Measurements from ENCODE around the gene ATE1. TPM values are rescaled to one million over a fixed set of nuclear protein-coding genes. Genes with fewer than 3 reads are reported as not detected.
"Not testable (repeated sequence)": the region's sequence is repeated elsewhere in the genome, so short reads cannot be mapped to it uniquely, and the experiment has no call there.

Gene ATE1
- total RNA-seq, 4 donors from 2014 or later: 31.4 to 47.9 (median 38.3) TPM

- H3K36me3 ChIP-seq: peaks cover 0 to 15% (median 0%) of the 10 kb centered on the region in 3 donors
- TF ChIP-seq CTCF (IDR thresholded peaks at IDR 0.05) (no peak), POLR2A (IDR thresholded peaks at IDR 0.05) (no peak)
- peak overlapping the region; percentile 78 to 100 (median 96) for H3K4me3 ChIP-seq
- H3K27me3 ChIP-seq: no peaks in the 10 kb centered on the region
- peak overlapping the region; percentile 86 to 99 (median 97) for H3K27ac ChIP-seq
- DNase-seq: no peak
- H3K9me3 ChIP-seq: no peaks in the 10 kb centered on the region
- H3K4me1 ChIP-seq: peaks cover 0 to 28% (median 0%) of the 10 kb centered on the region in 4 donors
These were observed 1.0 kb downstream of the ATE1 start for GRCh38 chr10:121926671-121927317.

- no peaks in the 10 kb centered on the region for H3K9me3 ChIP-seq
- no peak for DNase-seq
- no peaks in the 10 kb centered on the region for H3K27me3 ChIP-seq
- TF ChIP-seq POLR2A (IDR thresholded peaks at IDR 0.05): no peak
- no peak for TF ChIP-seq CTCF (IDR thresholded peaks at IDR 0.05)
- H3K4me3 ChIP-seq: peak overlapping the region in 2 of 4 donors; percentile 78 to 93
- peaks cover 0 to 21% (median 0%) of the 10 kb centered on the region in 3 donors for H3K36me3 ChIP-seq
- H3K27ac ChIP-seq: peak overlapping the region in 1 of 4 donors; percentile 99
- H3K4me1 ChIP-seq: peaks cover 0 to 28% (median 0%) of the 10 kb centered on the region in 4 donors
These were observed 1.7 kb downstream of the ATE1 start for GRCh38 chr10:121926157-121926556.

GRCh38 chr10:121921238-121921931 lies 6.4 kb downstream of the ATE1 start:
- H3K4me1 ChIP-seq: peaks cover 0 to 10% (median 0%) of the 10 kb centered on the region in 4 donors
- H3K27ac ChIP-seq: no peak overlapping the region
- no peaks in the 10 kb centered on the region for H3K9me3 ChIP-seq
- H3K36me3 ChIP-seq: peaks cover 0 to 39% (median 0%) of the 10 kb centered on the region in 3 donors
- no peak overlapping the region for H3K4me3 ChIP-seq
- DNase-seq: no peak
- TF ChIP-seq POLR2A (IDR thresholded peaks at IDR 0.05) (no peak), CTCF (IDR thresholded peaks at IDR 0.05) (no peak)
- no peaks in the 10 kb centered on the region for H3K27me3 ChIP-seq

- Histone ChIP-seq H3K36me3 (peaks cover 0 to 39% (median 0%) of the 10 kb centered on the region in 3 donors), H3K27me3 (no peaks in the 10 kb centered on the region), H3K27ac (no peak overlapping the region), H3K4me3 (no peak overlapping the region), H3K4me1 (no peaks in the 10 kb centered on the region), H3K9me3 (no peaks in the 10 kb centered on the region)
- no peak for DNase-seq
- TF ChIP-seq CTCF (IDR thresholded peaks at IDR 0.05): no peak
- TF ChIP-seq POLR2A (IDR thresholded peaks at IDR 0.05): no peak
These were observed 8.2 kb downstream of the ATE1 start for GRCh38 chr10:121919666-121920065.

- H3K4me3 ChIP-seq, H3K27ac ChIP-seq, DNase-seq, H3K9me3 ChIP-seq, H3K4me1 ChIP-seq, H3K27me3 ChIP-seq: not testable (repeated sequence)
- H3K36me3 ChIP-seq: peaks cover 0 to 41% (median 0%) of the 10 kb centered on the region in 3 donors
These were observed 9.0 kb downstream of the ATE1 start for GRCh38 chr10:121918800-121919199.

GRCh38 chr10:121914661-121915060 lies 13.2 kb downstream of the ATE1 start:
- no peaks in the 10 kb centered on the region for H3K27me3 ChIP-seq
- TF ChIP-seq CTCF (IDR thresholded peaks at IDR 0.05): no peak
- TF ChIP-seq POLR2A (IDR thresholded peaks at IDR 0.05): no peak
- H3K9me3 ChIP-seq: no peaks in the 10 kb centered on the region
- no peak for DNase-seq
- H3K27ac ChIP-seq: no peak overlapping the region
- no peak overlapping the region for H3K4me3 ChIP-seq
- H3K36me3 ChIP-seq: peaks cover 0 to 46% (median 0%) of the 10 kb centered on the region in 3 donors
- H3K4me1 ChIP-seq: no peaks in the 10 kb centered on the region

Measured in Peyer's patch (tissue), 4 donors.